Panc1 (cell line): ENCODE data around the gene LPP.

ENCODE experiments used
- CTCF ChIP-seq: fragments of 450-650 bp; IDR thresholded peaks from 2 replicates; pipeline ENCODE4 v1.5.1; 2017; ENCODE audit warnings: mild to moderate bottlenecking
- TCF7L2 ChIP-seq: IDR thresholded peaks from 2 replicates; pipeline ENCODE4 v1.6.1; 2011; ENCODE audit warnings: mild to moderate bottlenecking, low read depth, low read length, inconsistent platforms
- TF ChIP-seq, protein P1 (sequence below), 2 experiments: IDR thresholded peaks; 2 replicates each; pipeline ENCODE4 v1.6.1; 2011 to 2012; ENCODE audit warnings: low read depth in 2 of 2, control low read depth in 1 of 2, low read length in 1 of 2, mild to moderate bottlenecking in 1 of 2, moderate library complexity in 1 of 2; ENCODE audit not compliant: insufficient read depth in 1 of 2

DNA sequence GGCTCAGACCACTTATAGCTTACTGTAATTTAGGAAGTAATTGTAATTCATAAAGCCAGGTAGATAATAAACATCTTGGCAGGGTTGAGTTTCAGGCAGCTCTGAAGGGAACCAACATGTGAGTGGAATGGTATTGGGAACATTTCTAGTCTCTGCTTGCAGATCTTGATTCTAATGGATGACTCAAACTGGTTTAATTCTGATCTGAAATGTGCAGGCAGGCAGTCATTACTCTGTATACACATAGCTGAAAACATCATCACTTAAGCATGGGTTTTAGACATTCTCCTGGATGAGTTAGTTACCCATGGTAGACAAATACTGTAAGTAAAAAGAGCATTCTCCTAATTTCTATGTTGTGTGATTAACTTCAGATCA, 700.8 kb downstream of the LPP start:
- TF ChIP-seq, protein P1, sequence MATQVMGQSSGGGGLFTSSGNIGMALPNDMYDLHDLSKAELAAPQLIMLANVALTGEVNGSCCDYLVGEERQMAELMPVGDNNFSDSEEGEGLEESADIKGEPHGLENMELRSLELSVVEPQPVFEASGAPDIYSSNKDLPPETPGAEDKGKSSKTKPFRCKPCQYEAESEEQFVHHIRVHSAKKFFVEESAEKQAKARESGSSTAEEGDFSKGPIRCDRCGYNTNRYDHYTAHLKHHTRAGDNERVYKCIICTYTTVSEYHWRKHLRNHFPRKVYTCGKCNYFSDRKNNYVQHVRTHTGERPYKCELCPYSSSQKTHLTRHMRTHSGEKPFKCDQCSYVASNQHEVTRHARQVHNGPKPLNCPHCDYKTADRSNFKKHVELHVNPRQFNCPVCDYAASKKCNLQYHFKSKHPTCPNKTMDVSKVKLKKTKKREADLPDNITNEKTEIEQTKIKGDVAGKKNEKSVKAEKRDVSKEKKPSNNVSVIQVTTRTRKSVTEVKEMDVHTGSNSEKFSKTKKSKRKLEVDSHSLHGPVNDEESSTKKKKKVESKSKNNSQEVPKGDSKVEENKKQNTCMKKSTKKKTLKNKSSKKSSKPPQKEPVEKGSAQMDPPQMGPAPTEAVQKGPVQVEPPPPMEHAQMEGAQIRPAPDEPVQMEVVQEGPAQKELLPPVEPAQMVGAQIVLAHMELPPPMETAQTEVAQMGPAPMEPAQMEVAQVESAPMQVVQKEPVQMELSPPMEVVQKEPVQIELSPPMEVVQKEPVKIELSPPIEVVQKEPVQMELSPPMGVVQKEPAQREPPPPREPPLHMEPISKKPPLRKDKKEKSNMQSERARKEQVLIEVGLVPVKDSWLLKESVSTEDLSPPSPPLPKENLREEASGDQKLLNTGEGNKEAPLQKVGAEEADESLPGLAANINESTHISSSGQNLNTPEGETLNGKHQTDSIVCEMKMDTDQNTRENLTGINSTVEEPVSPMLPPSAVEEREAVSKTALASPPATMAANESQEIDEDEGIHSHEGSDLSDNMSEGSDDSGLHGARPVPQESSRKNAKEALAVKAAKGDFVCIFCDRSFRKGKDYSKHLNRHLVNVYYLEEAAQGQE (IDR thresholded peaks at IDR 0.05; ENCODE audit: insufficient read depth in 1 of 2, low read depth in 2 of 2, low read length in 1 of 2), result no peak
- TF ChIP-seq CTCF (no peak), TCF7L2 (no peak)
